NCI-H774 (cell line): ENCODE data around the gene ZSCAN25.
"Not testable (repeated sequence)": the region's sequence is repeated elsewhere in the genome, so short reads cannot be mapped to it uniquely, and the experiment has no call there.

ENCODE experiments used
- DNase-seq: peaks from one replicate; lab custom pipeline; 2025; lab: John Stamatoyannopoulos, UW

The ZSCAN25 gene

DNA sequence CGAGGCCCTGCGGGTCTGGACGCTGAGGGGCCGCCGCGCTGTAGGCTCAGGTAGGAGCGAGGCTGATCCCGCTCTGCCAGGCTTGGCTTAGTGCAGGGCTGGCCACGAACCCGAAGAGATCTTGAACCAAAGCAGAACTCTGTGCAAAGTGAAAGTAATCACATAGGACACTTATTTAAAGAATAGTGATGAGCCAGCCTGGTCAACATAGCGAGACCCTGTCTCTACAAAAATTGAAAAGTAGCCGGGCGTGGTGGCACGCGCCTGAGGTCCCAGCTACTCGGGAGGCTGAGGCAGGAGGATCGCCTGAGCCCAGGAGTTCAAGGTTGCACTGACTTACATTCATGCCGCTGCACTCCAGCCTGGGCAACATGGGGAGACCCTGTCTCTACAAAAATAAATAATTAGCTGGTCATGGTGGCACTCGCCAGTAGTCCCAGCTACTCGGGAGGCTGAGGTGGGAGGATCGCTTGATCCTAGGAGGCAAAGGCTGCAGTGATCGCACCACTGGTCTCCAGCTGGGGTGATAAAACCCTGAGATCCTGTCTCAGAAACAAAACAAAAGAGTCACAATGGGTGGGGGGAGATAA is 541 bp downstream of the ZSCAN25 start:
- DNase-seq, result no peak

DNA sequence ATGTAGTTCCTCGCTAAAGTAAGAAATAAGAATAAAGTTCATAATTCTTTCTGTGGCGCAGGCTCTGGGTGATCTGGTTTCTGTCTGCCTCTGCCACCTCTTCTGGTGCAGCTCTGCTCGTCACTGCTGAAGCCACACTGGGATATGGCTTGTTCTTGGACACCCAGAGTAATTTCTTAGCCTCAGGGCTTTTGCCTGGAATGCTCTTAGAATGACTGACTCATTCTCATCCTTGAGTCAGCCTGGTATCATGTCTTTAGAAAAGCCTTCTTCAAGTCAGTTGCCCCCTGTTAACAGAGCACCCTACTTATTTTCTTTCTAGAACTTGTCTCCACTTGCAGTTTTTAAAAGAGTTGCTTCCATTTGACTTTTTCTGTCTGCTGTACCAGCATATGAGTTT is 2.0 kb downstream of the ZSCAN25 start:
- no peak for DNase-seq

DNA sequence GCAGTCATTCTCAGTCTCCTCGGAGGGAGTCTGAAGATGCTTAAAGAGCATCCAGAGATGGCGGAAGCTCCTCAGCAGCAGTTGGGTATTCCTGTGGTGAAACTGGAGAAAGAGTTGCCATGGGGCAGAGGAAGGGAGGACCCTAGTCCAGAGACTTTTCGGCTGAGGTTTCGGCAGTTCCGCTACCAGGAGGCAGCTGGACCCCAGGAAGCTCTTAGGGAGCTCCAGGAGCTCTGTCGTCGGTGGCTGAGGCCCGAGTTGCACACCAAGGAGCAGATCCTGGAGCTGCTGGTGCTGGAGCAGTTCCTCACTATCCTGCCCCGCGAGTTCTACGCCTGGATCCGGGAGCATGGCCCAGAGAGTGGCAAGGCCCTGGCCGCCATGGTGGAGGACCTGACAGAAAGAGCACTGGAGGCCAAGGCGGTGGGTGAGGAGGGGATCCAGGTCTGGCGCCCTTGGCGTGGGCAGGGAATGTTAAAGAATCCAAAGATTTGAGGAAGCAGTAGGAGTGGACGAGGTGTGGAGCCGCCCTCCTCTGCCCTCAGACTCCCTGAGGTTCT is 2.9 kb downstream of the ZSCAN25 start:
- no peak for DNase-seq

DNA sequence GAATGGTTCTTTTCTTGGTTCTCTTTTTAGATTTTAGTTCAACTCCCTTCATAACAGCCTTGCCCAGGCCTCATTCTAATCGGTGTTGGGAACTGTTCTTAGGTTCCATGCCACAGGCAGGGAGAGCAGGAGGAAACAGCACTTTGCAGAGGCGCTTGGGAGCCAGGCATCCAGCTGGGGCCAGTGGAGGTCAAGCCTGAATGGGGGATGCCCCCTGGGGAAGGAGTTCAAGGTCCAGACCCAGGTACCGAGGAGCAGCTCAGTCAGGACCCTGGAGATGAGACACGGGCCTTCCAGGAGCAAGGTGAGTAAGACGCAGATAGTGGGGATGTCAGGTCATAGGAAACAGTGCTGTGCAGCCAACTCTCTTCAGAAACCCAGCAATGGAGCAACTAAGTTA is 4.5 kb downstream of the ZSCAN25 start:
- no peak for DNase-seq

DNA sequence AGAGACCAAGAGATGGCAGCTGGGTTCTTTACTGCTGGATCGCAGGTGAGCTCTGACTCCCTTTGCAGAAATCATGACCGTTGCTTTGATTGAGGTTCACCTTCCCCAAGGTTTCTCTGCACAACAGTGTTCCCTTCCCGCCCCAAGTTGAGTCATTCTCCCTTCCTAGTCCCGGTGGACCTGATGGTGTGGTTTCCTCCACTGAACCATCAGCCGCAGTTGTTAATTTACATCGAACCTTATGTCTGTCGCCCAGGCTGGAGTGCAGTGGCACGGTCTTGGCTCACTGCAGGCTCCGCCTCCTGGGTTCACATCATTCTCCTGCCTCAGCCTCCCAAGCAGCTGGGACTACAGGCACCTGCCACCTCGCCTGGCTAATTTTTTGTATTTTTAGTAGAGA is 5.8 kb downstream of the ZSCAN25 start:
- no peak for DNase-seq

DNA sequence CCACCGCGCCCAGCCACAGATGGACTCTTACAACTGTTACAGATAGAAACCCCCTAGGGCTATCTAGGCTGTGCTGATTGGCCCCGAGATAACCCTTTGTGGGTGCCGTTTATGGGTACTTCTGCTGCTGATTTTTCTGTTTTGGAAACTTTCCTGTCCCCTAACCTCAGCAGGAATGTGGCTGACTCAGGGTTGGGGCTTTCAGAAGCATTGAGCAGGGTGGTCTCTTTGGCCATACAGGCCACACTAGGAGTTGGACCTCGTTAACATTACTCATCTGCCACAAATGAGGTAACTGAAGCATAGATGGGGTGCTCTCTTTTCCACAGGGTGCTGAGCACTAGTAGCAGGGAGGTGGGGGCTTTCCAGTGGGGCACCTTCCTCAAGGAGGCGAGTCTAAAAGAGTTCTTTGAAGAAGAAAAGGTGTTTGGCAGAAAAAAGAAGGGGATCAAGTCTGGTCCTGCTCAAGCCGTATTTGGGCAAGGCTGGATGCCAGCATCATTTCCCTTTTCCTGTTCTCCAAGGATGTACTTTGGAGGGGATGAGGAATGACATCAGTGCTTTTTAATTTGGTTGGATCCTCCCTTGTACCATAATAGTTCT is 6.4 kb downstream of the ZSCAN25 start:
- no peak for DNase-seq

DNA sequence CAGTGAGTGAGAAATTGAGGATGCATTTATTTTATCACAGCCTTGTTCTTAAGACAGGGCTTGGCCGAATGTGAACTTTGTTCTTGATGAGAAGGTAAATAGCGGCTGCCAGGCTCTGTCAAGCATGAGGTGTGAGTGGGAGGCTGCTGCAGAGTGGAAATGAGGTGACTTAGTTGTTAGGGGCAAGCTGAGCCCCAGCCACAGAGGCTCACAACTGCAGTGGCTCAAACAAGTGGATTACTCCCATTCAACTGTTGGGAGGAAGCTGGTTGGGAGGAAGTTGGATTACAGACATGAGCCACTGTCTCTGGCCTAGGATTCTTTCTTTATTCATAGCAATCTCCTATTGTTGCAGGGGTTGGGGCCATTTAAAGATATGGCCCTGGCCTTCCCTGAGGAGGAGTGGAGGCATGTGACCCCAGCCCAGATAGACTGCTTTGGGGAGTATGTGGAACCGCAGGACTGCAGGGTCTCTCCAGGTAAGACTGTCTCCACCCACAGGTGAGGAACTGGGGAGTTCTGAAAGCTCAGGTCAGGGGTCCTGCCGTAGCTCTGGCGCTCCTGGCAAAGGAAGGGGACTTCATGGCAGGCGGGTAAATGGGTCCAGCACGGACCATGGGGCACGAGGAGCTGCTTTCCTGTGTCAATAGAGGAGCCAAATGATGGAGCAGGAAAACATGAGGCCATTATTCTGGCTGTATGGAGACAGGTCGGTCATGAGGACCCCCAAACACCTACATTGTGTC is 7.1 kb downstream of the ZSCAN25 start:
- DNase-seq, result no peak

DNA sequence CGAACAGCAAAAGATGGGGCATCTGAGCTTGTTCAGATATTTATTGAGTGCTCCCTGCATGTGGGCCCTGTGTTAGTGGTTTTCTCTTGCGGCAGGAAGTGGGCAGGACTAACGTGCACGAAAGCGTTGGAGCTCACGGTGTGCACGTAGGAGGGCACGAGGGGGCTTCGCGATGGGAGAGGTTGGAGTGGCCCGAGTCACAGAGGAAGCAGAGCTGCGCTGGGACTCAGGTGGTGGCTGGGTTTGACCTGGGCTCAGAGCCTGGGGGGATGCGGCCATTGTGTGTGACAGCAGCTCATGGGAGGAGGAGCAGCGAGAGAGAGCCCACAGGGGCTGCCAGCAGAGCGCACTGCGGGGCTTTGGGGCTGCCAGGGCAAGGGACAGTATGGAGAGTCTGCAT is 7.7 kb downstream of the ZSCAN25 start:
- no peak for DNase-seq

DNA sequence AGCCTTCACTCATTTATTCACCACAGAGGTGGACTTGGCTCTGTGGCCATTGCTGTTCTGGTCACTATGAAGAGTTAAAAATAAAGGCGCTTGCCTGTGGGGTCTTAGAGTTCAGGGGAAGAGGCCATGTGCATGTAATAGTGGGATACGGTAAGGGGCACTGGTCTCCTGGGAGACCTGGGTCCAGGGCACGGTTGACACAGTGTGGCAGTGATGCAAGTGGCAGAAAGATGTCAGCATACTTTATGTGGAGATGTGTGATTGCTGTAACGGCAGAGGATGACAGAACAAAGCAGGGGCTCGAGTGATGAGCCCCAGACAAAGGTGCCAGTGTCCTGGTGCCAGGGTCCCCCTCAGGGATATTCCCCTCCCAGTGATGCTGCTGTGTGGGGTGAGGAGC is 8.6 kb downstream of the ZSCAN25 start:
- DNase-seq, result no peak

DNA sequence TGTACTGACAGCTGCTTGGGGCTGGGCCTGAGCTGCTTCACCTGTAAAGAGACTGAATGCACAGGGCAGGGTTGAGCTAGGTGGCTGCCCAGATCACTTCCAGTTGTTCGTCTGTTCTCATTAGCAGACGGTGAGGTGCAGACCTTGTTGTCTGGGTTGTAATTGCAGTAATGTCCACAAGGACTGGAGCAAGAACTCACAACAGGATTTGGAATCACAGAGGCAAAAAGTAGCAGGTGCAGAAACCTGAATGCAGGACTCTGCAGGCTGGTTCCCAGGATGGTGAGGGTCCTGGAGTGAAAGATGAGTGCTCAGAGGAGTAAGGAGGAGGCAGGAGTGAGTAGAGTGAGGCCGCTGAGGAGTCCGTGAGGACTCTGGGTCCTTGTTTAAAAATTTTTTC is 9.2 kb downstream of the ZSCAN25 start:
- DNase-seq, result no peak

DNA sequence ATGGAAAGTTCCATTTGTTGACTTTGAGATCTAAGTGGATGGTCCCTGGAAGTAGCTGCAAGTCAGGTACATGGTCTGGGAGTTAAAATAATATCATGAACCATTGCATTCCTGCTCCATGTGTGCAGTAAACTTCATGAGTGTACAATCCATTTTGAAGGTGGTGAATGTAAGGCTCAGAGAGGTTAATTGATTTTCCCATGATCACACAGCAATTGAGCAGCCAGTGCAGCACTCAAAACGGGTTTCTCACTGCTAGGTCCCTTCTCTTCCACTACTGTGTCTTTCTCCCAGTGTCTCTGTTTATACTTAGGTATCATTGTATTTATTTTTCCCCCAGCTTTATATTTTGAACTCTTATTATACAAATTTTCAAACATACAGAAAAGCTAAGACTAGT is 9.9 kb downstream of the ZSCAN25 start:
- DNase-seq, result no peak

DNA sequence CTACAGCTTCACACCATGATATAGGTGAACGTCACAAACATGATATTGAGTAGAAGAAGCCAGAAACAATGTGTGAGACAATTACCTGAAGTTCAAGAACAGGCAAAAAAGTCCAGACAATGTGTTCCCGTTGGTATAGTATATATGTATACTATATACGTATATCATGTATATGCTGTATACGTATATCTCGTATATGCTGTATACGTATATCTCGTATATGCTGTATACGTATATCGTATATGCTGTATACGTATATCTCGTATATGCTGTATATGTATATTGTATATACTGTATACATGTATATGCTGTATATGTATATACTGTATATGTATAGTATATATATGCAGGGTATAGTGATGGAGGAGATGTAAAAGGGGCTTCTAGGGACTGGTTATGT is 10.8 kb downstream of the ZSCAN25 start:
- no peak for DNase-seq

DNA sequence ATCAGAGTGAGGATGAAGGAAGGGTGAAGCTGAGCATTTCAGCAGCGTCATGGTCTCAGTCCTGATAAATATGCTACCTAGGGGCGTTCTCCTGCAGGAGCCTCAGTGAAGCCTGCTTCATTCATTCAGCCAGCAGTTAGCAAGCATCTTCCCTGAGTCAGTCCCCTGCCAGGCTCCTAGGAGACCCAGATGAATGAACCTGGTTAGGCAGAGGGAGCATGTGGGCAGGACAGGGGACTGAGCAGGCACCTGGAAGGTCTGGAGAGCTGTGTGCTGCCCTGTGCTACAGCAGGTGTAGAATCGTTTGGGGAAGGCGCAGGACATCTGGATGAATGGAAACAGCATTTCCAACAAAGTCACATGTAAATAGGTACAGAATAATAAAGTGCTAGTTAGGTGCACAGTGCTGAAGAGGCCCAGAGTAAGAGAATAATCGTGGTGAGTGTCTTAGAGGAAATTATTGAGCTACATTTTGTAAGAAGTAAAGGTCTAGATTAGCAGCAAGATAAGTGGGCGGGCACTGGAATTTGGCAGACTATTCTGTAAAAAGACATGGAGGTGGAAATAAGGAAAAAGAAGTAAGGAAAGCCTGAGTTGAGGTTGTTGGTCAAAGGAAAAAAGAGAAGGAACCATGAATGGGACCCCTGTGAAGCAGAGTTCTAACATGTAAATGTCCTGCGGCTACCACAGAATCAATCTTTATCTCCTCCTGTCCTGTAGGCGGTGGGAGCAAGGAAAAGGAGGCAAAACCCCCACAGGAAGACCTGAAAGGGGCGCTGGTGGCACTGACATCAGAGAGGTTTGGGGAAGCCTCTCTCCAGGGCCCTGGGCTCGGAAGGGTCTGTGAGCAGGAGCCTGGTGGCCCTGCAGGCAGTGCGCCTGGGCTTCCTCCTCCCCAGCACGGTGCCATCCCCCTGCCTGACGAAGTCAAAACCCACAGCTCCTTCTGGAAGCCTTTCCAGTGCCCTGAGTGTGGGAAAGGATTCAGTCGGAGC is 12.0 kb downstream of the ZSCAN25 start:
- no peak for DNase-seq

DNA sequence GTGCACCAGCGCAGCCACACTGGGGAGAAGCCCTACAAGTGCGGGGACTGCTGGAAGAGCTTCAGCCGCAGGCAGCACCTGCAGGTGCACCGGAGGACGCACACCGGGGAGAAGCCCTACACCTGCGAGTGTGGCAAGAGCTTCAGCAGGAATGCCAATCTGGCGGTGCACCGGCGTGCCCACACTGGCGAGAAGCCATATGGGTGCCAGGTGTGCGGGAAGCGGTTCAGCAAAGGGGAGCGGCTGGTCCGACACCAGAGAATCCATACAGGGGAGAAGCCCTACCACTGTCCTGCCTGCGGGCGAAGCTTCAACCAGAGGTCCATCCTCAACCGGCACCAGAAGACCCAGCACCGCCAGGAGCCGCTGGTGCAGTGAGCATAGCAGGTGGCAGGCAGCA is 12.9 kb downstream of the ZSCAN25 start:
- no peak for DNase-seq

DNA sequence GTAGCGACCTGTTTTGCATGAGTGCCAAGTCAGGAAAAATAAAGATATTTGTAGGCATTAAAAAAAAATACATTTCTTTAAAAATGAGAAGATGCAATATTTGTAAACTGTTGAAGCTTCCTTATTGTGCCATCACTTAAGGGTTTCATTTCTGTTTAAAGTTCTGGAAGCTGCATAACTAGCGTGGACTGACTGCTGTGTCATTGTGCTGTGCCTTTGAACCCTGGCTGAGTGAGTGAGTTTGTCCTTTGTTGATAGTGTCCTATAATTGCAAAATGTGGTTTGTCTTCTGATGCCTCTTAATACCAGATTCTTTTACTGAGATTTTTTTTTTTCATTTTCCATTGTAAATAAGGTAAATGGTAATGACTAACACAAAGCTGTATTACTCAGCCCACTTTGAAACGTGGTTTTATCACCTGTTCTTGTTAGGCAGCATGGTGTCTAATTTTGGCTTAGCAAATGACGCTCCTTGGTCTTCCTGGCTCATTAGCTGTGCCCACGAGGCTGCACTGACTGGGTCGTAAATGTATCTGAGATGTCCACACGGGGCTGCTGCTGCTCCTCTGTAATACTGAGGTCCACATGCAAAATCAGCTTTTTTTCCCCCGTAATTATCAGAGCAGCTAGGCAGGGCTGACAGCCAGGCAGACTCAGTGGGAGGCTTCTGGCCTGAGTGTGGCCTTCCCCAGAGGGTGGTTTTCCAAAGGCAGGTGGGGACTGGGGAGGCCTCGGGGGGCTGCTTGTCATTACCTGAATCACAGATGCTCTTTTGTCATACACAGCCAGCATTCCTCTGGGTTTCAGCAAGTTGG is 14.8 kb downstream of the ZSCAN25 start:
- DNase-seq, result no peak

DNA sequence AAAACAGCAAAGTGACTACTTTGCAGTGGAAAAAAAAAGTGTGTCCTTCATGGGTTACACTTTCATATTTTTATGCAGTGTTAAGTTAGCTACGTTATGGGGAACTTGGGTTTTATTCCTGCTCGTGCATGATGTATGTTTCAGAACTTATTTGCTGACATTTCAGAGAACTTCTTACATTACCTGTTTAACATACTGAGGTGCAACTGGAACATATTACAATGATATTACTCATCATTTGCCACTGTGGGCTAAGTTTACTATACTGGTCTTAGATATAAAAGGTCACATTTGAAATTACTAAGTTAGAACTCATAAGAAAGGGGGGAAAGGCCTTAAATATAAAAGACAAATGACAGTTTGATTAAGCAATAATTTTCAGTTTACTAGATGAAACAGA is 20.7 kb downstream of the ZSCAN25 start:
- not testable (repeated sequence) for DNase-seq

DNA sequence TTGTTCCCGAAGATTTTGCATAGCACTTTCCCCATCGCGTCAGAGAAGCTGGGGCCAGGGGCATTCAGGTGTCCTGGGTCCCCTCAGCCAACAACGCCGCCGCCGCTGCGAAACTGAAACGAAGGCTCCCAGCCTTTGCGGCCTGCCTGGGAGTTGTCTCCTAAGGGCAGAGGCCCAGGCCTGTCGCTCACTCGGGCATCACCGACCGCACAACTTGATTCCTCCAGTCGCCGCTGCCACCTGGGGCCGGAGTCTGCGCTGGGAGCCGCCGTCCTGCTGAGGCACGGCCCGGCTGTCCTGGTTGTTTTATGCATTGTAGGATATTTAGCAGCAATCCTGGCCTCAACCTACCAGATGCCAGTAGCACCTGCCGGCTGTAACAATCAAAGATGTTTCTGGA is 22.0 kb downstream of the ZSCAN25 start:
- no peak for DNase-seq

DNA sequence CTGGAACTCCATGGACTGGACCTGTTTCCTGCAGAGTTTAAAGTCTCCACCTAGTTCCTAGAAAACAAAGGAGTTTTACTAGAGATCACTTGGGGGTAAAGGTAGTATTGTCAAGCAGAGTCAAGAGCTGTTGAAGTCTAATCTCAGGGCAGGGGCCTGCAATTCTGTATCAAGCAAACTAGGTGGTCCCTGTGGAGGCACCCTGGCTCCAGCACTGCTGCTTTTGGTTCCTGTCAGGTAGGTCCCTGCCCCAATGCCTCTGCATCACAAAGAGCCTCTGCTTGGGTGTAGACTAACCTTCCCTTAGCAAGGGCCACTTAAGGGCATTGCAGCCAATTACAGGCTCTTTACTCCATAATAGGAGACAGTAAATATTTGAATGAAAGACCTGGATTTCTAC is 22.5 kb downstream of the ZSCAN25 start:
- no peak for DNase-seq

DNA sequence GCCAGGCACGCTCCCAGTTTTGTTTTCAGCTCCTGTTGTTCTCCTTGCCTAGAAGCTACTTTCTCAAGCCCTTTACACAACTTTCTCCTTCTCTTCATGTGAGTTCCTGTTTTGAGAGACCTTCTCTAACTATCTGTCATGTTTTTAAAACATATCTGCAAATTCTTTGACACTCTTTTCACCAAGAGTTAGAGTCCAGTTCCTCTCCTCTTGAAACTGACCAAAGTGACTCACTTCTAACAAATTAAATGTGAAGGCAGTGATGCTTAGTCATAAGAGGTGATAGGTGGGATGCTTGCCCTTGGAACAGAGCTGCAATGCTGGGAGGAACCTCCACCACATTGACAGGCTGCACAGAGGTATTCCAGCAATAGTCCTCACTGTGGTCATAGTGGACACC is 25.3 kb downstream of the ZSCAN25 start:
- no peak for DNase-seq

DNA sequence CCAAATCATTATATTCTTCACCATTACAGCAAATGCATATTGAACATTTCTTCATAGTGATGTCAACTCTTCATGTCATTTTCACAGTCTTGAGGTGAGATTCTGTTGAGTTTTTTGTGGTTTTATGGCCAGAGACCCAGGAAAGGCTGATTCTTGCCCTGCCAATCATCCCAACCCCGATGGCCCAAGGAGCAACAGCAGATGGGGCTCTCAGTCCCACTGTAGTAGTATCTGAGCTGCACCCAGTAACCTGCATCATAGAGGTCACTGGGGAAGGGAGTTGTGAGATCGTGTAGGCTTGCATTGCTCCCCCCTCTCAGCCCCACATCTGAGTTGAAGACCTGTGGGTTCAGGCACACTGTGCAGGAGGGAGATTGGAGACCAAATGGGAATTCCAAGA is 26.7 kb downstream of the ZSCAN25 start:
- DNase-seq, result no peak

DNA sequence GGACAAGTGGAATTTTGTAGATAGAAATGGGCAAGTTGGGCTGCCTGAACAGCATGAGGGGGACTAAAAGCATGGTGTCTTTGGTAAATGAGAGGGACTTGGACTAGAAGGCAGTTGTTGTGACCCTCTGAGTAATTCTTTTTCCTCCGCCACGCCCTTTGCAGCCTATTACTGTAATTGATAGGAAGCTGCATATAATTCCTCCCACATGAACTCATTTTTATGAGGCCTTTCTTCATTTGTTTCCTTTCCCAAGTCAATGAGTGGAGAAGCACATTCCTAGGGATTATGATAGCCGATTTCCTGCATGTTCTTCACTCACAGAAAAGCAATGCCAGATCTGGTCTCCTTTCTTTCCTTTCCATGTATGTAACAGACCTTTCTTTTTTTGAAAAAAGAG is 27.7 kb downstream of the ZSCAN25 start:
- DNase-seq, result no peak
